UCSD-AML1 (cell line): ENCODE measurements around the gene IFIT1.
A peak's percentile ranks its signal among the peaks of the same experiment; 100 is the strongest.
"Not testable (repeated sequence)": the region's sequence is repeated elsewhere in the genome, so short reads cannot be mapped to it uniquely, and the experiment has no call there.

Source experiments
- DNase-seq: peaks from one replicate; lab custom pipeline; 2025; ENCODE audit not compliant: unreplicated experiment; lab: John Stamatoyannopoulos, UW

The IFIT1 gene, protein sequence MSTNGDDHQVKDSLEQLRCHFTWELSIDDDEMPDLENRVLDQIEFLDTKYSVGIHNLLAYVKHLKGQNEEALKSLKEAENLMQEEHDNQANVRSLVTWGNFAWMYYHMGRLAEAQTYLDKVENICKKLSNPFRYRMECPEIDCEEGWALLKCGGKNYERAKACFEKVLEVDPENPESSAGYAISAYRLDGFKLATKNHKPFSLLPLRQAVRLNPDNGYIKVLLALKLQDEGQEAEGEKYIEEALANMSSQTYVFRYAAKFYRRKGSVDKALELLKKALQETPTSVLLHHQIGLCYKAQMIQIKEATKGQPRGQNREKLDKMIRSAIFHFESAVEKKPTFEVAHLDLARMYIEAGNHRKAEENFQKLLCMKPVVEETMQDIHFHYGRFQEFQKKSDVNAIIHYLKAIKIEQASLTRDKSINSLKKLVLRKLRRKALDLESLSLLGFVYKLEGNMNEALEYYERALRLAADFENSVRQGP

GRCh38 chr10:89391907-89392756, at the start of gene IFIT1:
IFIT1 (plus strand) TSS chr10:89392623; CDS start chr10:89392713, 90 bp downstream.
- DNase-seq = peak; percentile 61

DNA sequence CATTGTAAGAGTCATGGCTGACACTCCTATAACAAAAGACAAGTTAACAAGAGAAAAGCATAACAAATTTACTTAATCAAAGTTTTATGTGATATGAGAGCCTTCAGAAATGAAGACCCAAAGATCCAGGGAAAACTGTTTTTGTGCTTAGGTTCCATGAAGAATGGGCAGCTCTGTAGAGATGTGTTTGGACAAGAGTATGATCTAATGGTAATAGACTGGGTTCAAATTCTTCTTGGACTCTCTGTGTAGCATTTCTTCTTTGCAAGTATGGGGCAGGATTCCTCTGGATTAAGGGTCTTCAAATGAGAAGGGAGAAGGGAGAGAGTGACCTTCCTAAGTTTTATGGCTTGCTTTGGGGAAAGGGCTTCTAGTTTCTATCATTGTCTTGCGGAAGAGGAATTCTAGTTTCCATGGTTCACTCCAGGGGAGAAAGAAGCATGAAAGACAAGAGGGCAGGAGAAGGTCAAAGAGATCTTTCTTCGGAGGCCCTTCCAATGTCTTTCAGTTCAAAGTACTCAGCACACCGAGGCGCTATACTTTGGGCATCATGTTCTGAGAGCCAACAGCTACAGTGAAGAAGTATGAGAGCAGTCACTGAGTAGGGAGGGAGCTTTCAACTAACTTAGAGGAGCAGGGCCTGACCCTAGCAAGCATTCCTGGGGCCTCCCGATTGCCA, 49.2 kb upstream of the IFIT1 start:
- DNase-seq = no peak

DNA sequence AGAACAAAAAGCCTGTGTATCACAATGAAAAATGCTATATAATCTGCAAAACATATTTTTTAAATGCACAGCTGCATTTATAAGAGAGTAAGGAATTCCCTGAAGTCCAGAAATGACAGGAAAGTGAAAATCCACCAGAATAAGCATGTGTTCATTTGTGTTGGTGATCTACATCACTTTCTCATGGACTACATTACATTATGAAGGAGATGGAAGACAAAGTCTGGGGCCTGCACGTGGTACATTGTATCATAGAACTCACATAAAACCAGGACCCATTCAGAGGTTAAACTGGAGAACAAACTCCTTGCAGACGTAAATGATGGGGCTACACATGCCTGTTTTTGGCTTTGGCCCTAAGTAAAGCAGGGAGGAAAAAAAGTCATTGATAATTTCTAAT, 48.3 kb upstream of the IFIT1 start:
- no peak for DNase-seq

GRCh38 chr10:89345367-89346000, 46.9 kb upstream of the IFIT1 start:
- no peak for DNase-seq

- DNase-seq = no peak
These were observed 45.8 kb upstream of the IFIT1 start for GRCh38 chr10:89346405-89347254.

GRCh38 chr10:89347701-89348457, 44.5 kb upstream of the IFIT1 start:
- DNase-seq = no peak

DNA sequence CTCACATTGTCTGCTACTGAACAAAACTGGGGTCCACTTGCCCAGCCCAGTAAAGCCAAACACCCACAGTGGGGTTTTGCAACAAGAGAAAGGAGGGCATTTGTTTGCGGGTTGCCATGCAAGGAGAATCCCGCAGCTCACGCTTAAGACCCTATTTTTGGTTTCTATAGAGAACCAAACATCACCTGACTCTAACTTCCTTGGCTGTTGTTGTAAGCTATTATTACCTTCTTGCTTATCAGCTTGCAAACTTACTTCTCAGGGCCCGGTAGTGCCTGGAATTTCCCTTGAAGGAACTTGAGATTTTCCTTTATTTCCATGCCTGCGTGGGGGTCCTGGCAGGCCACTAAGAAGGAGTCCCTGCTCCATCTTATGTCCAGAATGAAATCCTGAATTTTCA, 43.9 kb upstream of the IFIT1 start:
- no peak for DNase-seq

- DNase-seq = no peak
These were observed 43.4 kb upstream of the IFIT1 start for GRCh38 chr10:89348975-89349374.

DNA sequence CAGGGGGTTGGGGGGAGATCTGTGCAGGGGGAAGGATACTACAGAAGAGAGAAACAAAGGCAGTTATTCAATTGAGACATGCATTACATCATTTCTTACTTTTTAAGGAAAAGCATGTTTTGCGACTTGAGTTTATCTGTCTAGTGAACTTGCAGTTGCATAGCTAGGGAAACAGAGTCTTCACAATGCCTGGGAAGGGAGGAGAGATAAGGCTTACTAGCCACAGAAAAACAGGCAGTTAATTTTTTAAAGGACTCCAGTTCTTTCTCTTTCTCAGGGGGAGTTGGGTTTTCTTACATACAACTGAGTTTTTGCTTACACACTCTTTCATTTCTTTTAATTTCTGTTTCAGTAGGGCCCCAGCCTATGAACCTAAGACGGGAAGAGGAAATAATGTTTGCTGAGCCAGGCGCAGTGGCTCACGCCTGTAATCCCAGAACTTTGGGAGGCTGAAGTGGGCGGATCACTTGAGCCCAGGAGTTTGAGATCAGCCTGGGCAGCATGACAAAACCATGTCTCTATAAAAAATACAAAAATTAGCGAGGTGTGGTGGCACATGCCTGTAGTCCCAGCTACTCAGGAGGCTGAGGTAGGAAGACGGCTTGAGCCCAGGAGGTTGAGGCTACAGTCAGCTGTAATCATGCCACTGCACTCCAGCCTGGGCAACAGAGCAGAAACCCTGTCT, 41.6 kb upstream of the IFIT1 start:
- not testable (repeated sequence) for DNase-seq

- no peak for DNase-seq
These were observed 41.0 kb upstream of the IFIT1 start for GRCh38 chr10:89351412-89351779.

GRCh38 chr10:89351780-89352597, 40.4 kb upstream of the IFIT1 start:
- no peak for DNase-seq

- DNase-seq = no peak
These were observed 39.6 kb upstream of the IFIT1 start for GRCh38 chr10:89352802-89353201.

DNA sequence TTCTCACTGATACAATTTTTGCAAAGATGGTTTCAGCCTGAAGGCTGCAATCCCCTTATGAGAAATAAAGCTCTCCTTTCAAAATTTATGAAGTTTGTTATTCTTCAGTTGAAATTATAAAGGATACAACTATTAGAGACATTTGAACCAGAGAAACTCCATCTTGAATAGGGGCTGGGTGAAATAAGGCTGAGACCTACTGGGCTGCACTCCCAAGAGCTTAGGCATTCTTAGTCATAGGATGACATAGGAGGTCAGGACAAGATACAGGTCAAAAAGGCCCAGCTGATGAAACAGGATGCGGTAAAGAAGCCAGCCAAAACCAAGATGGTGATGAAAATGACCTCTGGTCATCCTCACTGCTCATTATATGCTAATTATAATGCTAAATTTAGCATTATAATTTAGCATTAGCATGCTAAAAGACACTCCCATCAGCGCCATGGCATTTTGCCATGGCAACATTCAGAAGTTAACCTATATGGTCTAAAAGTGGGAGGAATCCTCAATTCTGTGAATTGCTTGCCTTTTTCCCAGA, 37.0 kb upstream of the IFIT1 start:
- DNase-seq = no peak

DNA sequence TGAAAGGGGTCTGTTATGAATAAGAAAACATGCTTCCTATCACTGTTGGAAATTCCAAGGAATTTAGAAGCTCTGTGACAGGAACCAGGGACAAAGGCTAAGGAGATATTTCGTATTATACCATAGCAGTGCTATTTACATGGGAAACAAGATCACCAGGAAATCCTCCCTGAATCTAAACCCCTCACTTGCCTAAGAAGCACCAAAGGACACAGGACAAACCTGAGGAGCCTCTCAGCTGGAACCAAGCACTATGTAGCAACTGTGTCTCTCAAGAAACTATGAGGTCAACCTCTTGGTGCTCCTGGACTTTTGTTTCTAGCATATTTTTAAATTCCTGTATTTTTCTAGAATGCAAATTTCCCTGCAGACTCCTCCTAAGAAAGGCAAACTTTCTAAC, 35.3 kb upstream of the IFIT1 start:
- DNase-seq = no peak

DNA sequence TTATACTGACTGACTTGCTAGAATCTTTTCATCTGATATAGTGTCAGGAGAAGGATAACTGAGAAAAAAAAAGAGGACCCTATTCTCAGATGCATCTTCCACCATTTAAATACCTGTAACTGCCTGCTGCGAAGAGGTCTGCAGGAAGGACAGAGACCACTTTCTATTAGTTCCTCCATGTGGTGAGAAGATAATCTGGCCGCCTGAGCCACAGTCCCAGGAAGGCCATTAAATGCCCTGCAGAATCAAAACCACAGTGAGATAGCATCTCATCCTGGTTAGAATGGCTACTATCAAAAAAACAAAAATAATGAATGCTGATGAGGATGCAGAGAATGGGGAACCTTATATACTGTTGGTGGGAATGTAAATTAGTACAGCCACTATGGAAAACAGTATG, 34.4 kb upstream of the IFIT1 start:
- no peak for DNase-seq

DNA sequence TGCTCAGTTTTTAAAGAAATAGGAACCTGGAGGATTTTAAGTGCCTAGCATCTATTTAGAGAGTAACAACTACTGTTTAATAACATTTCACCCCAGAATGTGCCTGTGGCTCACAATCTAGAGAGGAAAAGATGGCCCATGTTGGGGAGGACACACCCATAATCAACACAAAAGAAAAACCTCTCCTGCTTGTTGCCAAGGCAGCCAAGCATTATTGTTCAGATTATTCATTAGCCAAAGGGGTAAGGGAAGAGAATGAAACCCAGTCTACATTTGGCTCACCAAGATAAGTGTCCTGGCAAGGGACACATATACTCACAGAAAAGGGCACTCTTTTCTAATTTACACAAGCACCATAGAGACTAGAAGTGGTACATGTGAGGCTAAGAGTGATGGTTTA, 32.3 kb upstream of the IFIT1 start:
- no peak for DNase-seq

DNA sequence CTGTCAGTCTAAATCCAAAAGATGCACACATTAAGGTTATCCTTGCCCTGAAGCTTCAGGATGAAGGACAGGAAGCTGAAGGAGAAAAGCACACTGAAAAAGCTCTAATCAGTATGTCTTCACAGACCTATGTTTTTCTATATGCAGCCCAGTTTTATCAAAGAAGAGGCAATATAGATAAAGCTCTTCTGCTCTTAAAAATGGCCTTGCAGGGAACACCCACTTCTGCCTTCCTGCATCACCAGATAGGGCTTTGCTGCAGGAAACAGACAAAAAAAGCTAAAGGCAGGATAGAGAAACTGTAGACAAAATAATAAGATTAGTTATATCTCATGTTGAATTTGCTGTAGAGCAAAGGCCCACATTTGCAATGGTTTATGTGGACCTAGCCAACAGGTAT, 29.5 kb upstream of the IFIT1 start:
- no peak for DNase-seq
